Measurements from ENCODE around the gene LRP5.

Gene LRP5

DNA sequence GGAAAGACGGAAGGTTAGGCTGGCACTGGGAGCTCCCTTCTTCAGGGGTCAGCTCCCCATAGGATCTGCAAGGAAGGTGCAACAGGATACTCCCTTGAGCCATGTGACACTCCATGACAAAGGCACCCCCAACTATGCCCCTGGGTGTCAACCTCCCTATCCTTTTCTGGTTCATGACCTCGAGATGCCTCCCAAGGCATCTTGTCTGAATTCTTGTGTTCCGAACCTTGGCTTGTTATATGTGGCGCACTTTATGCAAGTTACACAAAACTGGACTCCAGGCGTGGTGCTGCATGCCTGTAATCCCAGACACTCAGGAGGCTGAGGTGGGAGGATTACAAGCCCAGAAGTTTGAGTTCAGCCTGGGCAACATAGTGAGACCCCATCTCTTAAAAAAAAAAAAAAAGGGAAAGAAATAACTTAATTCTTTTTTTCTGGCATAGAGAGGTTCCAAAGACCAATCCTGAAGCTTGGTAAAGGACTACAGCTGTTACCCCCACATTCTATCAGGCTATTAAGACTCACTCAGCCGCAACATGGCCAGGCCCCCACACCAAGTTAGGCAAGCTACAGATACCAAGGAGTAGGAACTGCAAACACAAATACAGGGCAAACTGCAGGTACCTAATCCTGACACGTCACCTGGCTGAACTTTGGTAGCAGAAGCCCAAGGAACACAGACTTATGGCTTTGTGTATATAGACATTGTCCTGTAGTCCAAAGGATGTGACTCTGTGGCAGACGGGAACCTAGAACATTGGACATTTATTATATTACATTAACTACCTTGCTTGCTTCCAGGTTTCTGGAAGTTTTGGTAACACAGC, 42.0 kb upstream of the LRP5 start:
- Histone ChIP-seq H3K9ac (ENCODE audit: low read depth in 1 of 2, low read length in 2 of 2) (peak overlapping the region; percentile 96), H3K27ac (ENCODE audit: low read depth, low read length) (peak overlapping the region; percentile 96), H3K36me3 (ENCODE audit: control insufficient read depth in 1 of 2, insufficient read depth in 2 of 2, low read length in 2 of 2) (peaks cover 26 to 27% of the 10 kb centered on the region in 2 donors), H3K27me3 (ENCODE audit: control insufficient read depth in 1 of 2, insufficient read depth in 2 of 2, low read length in 2 of 2) (no peaks in the 10 kb centered on the region), H3K4me3 (ENCODE audit: low read depth in 1 of 2, low read length in 2 of 2) (peak overlapping the region; percentile 76 to 89), H3K4me1 (ENCODE audit: control insufficient read depth in 1 of 2, insufficient read depth in 2 of 2, low read length in 2 of 2) (peaks cover 42 to 43% of the 10 kb centered on the region in 2 donors), H3K9me3 (ENCODE audit: control insufficient read depth in 1 of 2, low read length in 2 of 2) (no peaks in the 10 kb centered on the region)

DNA sequence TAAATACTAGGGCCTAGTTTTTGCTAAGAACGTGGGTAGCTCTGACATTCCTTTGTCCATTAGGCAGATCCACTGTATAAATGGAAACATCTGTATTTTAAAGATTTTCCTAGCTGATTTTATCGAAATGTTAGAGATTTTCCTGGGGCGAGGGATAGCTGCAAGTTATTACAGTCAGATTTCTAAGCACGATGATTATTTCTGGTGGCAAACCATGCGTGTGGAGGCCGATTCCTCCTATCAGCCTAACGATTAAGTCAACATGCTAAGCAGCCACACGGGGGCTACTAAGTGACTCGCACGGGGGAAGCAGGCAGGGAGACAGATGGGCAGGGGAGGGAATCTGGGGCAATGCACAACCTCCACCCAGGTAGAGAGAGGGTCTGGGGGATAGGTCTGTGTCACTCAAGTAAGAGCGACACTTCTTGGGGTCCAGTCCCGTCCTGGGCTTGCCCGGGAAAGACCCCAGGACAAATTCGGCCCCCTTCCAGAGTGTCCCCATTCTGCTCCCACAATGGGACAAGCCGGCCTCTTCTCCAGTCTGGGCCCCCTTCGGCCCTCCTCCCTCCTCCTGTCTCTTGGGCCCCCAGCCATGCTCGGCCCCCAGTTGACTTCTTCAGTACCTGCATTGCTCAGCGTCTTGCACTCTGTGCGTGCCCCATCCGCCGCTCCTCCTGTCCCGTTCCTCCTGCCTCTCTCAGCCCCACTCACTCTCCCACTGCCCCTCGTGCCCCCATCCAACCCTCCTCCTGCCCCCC, 41.2 kb upstream of the LRP5 start:
- H3K36me3 ChIP-seq (ENCODE audit: control insufficient read depth in 1 of 2, insufficient read depth in 2 of 2, low read length in 2 of 2): peaks cover 19 to 20% of the 10 kb centered on the region in 2 donors
- H3K27me3 ChIP-seq (ENCODE audit: control insufficient read depth in 1 of 2, insufficient read depth in 2 of 2, low read length in 2 of 2): no peaks in the 10 kb centered on the region
- peaks cover 37 to 38% of the 10 kb centered on the region in 2 donors for H3K4me1 ChIP-seq (ENCODE audit: control insufficient read depth in 1 of 2, insufficient read depth in 2 of 2, low read length in 2 of 2)
- no peaks in the 10 kb centered on the region for H3K9me3 ChIP-seq (ENCODE audit: control insufficient read depth in 1 of 2, low read length in 2 of 2)
- peak overlapping the region; percentile 96 for H3K27ac ChIP-seq (ENCODE audit: low read depth, low read length)
- H3K9ac ChIP-seq (ENCODE audit: low read depth in 1 of 2, low read length in 2 of 2): peak overlapping the region; percentile 96
- H3K4me3 ChIP-seq (ENCODE audit: low read depth in 1 of 2, low read length in 2 of 2): peak overlapping the region; percentile 76 to 89

DNA sequence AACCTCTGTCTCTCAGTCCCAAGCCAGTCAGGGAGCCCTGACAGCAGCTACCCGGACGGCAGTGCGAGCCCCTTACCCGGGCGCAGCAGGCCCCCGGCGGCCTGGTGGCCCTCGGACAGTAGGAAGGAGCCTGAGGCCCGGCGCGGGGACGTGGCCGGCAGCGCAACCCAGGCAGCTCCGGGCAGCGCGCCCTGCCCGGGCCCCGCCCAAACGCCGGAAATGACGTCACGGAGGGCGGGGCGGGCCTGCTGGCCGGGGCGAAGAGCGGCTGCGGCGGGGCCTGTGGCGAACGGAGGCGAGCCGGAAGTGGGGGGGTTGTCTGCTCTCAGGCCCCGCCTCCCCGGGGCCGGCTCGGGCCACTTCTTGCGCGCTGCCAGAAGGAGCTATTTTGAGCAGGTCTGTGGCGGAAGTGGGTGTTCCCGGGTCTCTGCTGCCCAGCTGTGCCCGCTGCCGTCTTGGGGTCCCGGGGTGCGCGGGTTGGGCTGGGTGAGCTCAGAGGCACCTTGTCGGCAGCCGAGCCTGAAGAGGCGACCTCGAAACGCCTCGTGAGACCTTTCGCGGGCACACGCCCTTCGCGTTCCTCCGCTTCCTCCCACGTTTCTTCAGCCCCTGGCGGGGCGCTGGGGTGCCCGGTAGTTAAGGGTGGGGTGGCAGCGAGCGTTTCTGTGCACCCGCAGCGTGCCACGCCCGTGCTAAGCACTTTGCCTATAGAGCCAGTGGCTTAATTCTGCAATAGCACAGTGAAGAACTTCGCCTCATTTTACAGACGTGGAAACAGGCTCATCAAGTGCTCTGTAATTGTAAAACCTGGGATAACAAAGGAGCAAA, 40.4 kb upstream of the LRP5 start, which contains the start of gene C11orf24:
C11orf24 (minus strand) TSS at position 193 of the 828 bp plus-strand sequence. CDS start 8,206 bp downstream, outside the sequence.
- Histone ChIP-seq H3K36me3 (ENCODE audit: control insufficient read depth in 1 of 2, insufficient read depth in 2 of 2, low read length in 2 of 2) (peaks cover 12 to 17% of the 10 kb centered on the region in 2 donors), H3K4me3 (ENCODE audit: low read depth in 1 of 2, low read length in 2 of 2) (peak within 1 kb of the TSS; percentile 76 to 89), H3K9me3 (ENCODE audit: control insufficient read depth in 1 of 2, low read length in 2 of 2) (no peaks in the 10 kb centered on the region), H3K9ac (ENCODE audit: low read depth in 1 of 2, low read length in 2 of 2) (peak within 1 kb of the TSS; percentile 96), H3K4me1 (ENCODE audit: control insufficient read depth in 1 of 2, insufficient read depth in 2 of 2, low read length in 2 of 2) (peaks cover 32 to 34% of the 10 kb centered on the region in 2 donors), H3K27ac (ENCODE audit: low read depth, low read length) (peak within 1 kb of the TSS; percentile 96), H3K27me3 (ENCODE audit: control insufficient read depth in 1 of 2, insufficient read depth in 2 of 2, low read length in 2 of 2) (no peaks in the 10 kb centered on the region)

DNA sequence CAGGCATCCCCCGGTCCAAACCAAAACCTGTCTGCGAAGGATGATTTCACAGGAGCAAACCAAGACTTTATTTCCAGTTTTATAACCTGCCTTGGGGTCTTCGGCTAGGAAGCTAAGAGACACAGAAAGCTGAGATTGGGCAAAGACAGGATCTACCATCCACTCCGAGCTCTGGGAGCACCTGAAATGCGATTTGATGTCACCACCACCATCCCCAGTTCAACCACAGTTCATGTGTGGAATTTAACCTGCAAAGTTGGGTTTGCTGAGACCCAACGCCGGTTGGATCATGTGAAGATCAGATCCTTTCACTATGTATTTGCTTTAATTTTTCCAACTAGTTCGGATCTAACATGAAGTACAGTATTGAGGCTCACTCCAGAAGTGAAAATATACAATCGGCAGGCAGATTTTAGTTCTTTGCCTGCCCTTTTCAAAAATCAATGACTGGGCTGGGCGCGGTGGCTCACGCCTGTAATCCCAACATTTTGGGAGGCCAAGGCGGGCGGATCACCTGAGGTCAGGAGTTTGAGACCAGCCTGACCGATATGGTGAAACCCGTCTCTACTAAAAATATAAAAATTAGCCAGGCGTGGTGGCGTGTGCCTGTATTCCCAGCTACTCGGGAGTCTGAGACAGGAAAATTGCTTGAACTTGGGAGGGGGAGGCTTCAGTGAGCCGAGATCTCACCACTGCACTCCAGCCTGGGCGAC, 39.2 kb upstream of the LRP5 start:
- H3K4me3 ChIP-seq (ENCODE audit: low read depth in 1 of 2, low read length in 2 of 2): peak overlapping the region; percentile 37 to 89
- peaks cover 25 to 32% of the 10 kb centered on the region in 2 donors for H3K4me1 ChIP-seq (ENCODE audit: control insufficient read depth in 1 of 2, insufficient read depth in 2 of 2, low read length in 2 of 2)
- H3K9me3 ChIP-seq (ENCODE audit: control insufficient read depth in 1 of 2, low read length in 2 of 2): no peaks in the 10 kb centered on the region
- peaks cover under 1 to 7% of the 10 kb centered on the region in 2 donors for H3K36me3 ChIP-seq (ENCODE audit: control insufficient read depth in 1 of 2, insufficient read depth in 2 of 2, low read length in 2 of 2)
- H3K27me3 ChIP-seq (ENCODE audit: control insufficient read depth in 1 of 2, insufficient read depth in 2 of 2, low read length in 2 of 2): no peaks in the 10 kb centered on the region
- H3K9ac ChIP-seq (ENCODE audit: low read depth in 1 of 2, low read length in 2 of 2): peak overlapping the region in 1 of 2 donors; percentile 13
- H3K27ac ChIP-seq (ENCODE audit: low read depth, low read length): no peak overlapping the region

DNA sequence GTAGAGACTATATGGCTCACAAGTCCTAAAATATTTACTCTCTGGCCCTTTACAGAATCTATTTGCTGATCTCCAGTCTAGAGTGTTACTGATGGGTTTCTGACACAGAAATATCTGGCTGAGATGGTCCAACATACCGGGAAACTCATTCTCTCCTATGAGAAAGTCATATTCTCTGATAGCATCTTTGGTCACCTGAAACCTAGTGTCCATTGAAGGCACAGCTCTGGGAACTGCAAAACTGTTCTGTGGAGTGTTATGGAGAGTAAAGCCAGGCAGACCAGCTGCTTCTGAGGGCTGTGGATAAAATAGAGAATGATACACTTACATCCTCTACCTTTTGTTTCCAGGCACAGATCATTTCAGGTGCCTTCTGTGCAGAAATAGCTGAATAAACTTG, 38.1 kb upstream of the LRP5 start:
- Histone ChIP-seq H3K9me3 (ENCODE audit: control insufficient read depth in 1 of 2, low read length in 2 of 2) (no peaks in the 10 kb centered on the region), H3K9ac (ENCODE audit: low read depth in 1 of 2, low read length in 2 of 2) (no peak overlapping the region), H3K27me3 (ENCODE audit: control insufficient read depth in 1 of 2, insufficient read depth in 2 of 2, low read length in 2 of 2) (no peaks in the 10 kb centered on the region), H3K36me3 (ENCODE audit: control insufficient read depth in 1 of 2, insufficient read depth in 2 of 2, low read length in 2 of 2) (peaks cover 0 to 7% of the 10 kb centered on the region in 2 donors), H3K4me1 (ENCODE audit: control insufficient read depth in 1 of 2, insufficient read depth in 2 of 2, low read length in 2 of 2) (peaks cover 22 to 23% of the 10 kb centered on the region in 2 donors), H3K27ac (ENCODE audit: low read depth, low read length) (no peak overlapping the region), H3K4me3 (ENCODE audit: low read depth in 1 of 2, low read length in 2 of 2) (no peak overlapping the region)

DNA sequence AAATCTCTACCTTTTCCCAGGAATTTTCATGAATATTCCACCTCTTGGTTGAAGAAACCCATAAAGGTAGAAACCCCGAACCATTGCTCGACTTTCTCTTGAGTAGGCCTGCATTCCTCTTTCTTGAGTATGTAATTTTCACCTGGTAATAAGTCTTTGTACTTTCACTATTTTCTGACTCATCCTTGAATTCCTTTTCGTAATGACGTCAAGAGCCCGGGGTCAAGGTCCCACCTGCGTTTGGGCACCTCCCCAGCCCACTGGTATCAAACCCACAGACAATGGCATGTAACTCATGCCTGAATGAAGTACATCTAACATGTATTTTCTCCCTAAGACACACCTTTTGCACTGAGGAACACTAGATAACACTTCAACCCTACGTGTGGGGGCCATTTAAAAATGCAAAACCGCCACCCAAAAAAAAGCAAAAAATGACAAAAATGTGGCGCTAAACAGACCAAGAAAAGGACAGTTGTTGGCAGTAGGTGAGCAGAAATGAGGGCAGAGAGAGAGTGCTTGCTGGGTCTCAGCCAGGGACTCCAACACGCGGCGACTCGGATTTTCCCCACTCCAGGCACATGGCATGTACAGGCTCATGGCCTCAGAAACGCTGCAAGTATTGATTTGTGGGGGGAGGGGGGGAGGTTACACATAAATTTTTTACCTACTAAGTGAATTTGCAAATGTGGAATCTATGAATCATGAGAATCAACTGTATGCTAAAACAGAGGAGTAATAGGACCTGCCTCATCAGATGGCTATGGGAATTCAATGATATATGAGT, 36.5 kb upstream of the LRP5 start:
- H3K27me3 ChIP-seq (ENCODE audit: control insufficient read depth in 1 of 2, insufficient read depth in 2 of 2, low read length in 2 of 2): no peaks in the 10 kb centered on the region
- no peak overlapping the region for H3K9ac ChIP-seq (ENCODE audit: low read depth in 1 of 2, low read length in 2 of 2)
- no peaks in the 10 kb centered on the region for H3K9me3 ChIP-seq (ENCODE audit: control insufficient read depth in 1 of 2, low read length in 2 of 2)
- H3K4me1 ChIP-seq (ENCODE audit: control insufficient read depth in 1 of 2, insufficient read depth in 2 of 2, low read length in 2 of 2): peaks cover 6 to 7% of the 10 kb centered on the region in 2 donors
- no peaks in the 10 kb centered on the region for H3K36me3 ChIP-seq (ENCODE audit: control insufficient read depth in 1 of 2, insufficient read depth in 2 of 2, low read length in 2 of 2)
- H3K27ac ChIP-seq (ENCODE audit: low read depth, low read length): no peak overlapping the region
- H3K4me3 ChIP-seq (ENCODE audit: low read depth in 1 of 2, low read length in 2 of 2): no peak overlapping the region

DNA sequence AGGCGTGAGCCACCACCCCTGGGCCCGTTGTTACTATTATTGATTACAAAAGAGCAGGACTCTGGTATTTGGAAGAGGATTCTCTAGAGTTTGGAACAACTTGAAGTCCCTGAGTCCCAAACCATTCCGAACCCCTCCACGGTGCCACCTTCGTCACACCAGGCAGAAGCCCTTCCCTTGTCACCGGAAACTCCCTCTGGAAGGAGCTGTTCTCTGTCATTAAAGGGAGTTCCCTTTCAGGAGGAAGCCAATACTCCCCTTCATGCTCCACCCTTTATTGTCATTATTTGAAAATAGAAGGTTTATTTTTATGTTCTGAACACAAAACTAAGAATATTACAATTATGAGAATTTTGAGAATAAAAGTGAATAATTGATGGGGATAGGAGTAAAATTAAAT, 35.5 kb upstream of the LRP5 start:
- no peaks in the 10 kb centered on the region for H3K27me3 ChIP-seq (ENCODE audit: control insufficient read depth in 1 of 2, insufficient read depth in 2 of 2, low read length in 2 of 2)
- peaks cover 4 to 5% of the 10 kb centered on the region in 2 donors for H3K4me1 ChIP-seq (ENCODE audit: control insufficient read depth in 1 of 2, insufficient read depth in 2 of 2, low read length in 2 of 2)
- H3K9ac ChIP-seq (ENCODE audit: low read depth in 1 of 2, low read length in 2 of 2): no peak overlapping the region
- no peaks in the 10 kb centered on the region for H3K36me3 ChIP-seq (ENCODE audit: control insufficient read depth in 1 of 2, insufficient read depth in 2 of 2, low read length in 2 of 2)
- no peak overlapping the region for H3K27ac ChIP-seq (ENCODE audit: low read depth, low read length)
- H3K9me3 ChIP-seq (ENCODE audit: control insufficient read depth in 1 of 2, low read length in 2 of 2): no peaks in the 10 kb centered on the region
- no peak overlapping the region for H3K4me3 ChIP-seq (ENCODE audit: low read depth in 1 of 2, low read length in 2 of 2)

DNA sequence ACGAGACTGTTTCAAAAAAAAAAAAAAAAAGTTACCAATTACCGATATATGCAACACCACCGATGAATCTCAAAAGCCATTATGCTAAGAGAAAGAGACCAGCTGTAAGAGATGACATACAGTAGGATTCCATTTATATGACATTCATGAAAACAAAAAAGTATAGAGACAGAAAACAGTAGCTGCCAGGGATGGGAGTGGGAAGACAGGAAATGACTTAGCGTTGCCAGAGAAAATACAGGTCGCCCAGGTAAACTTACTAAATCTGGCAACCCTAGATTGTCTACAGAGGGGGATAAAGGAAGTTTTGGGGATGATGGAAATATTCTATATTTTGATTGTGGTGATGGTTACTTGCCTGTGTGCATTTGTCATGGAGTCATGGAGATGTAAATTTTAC, 32.7 kb upstream of the LRP5 start:
- Histone ChIP-seq H3K27ac (ENCODE audit: low read depth, low read length) (no peak overlapping the region), H3K9me3 (ENCODE audit: control insufficient read depth in 1 of 2, low read length in 2 of 2) (no peaks in the 10 kb centered on the region), H3K27me3 (ENCODE audit: control insufficient read depth in 1 of 2, insufficient read depth in 2 of 2, low read length in 2 of 2) (no peaks in the 10 kb centered on the region), H3K4me1 (ENCODE audit: control insufficient read depth in 1 of 2, insufficient read depth in 2 of 2, low read length in 2 of 2) (no peaks in the 10 kb centered on the region), H3K36me3 (ENCODE audit: control insufficient read depth in 1 of 2, insufficient read depth in 2 of 2, low read length in 2 of 2) (no peaks in the 10 kb centered on the region), H3K4me3 (ENCODE audit: low read depth in 1 of 2, low read length in 2 of 2) (no peak overlapping the region), H3K9ac (ENCODE audit: low read depth in 1 of 2, low read length in 2 of 2) (no peak overlapping the region)

All from duodenal mucosa (tissue), 2 donors.